ENCODE data around the gene MRPS6. TPM values are rescaled to one million over a fixed set of nuclear protein-coding genes. Genes with fewer than 3 reads are reported as not detected.

MRPS6 gene
- total RNA-seq, 2 experiments from 2014 or later: 102 to 117 TPM

GRCh38 chr21:34082769-34083168 is 9.4 kb downstream of the MRPS6 start:
- Mint-ChIP-seq H3K4me3 (no peak overlapping the region), H3K27ac (peak overlapping the region; percentile 75), H3K9me3 (ENCODE audit: low read depth) (no peaks in the 10 kb centered on the region), H3K36me3 (ENCODE audit: low read depth) (peaks cover 64% of the 10 kb centered on the region), H3K27me3 (no peaks in the 10 kb centered on the region), H3K4me1 (peaks cover 63% of the 10 kb centered on the region)
- intact Hi-C loops (cut with DNase I, micrococcal nuclease): no loop called here
- DNase-seq (no peak), ATAC-seq (no peak)
- POLR2A ChIA-PET: interaction anchor here (0.8 kb wide), 1 partner anchor 8 kb away, joined by 3 read pairs; no protein-coding TSS in a partner anchor
- CTCF ChIA-PET: interaction anchor here (0.6 to 1.6 kb wide), 3 partner anchors 9 to 24 kb away, joined by 3 to 4 read pairs (median 3); partner anchors contain the start of genes MRPS6 and SLC5A3

GRCh38 chr21:34083357-34083756 is 10.0 kb downstream of the MRPS6 start:
- ATAC-seq (peak; percentile 43), DNase-seq (no peak)
- intact Hi-C loops (cut with DNase I, micrococcal nuclease): no loop called here
- peaks cover 57% of the 10 kb centered on the region for H3K4me1 Mint-ChIP-seq
- H3K27ac Mint-ChIP-seq: peak overlapping the region; percentile 75
- no peak overlapping the region for H3K4me3 Mint-ChIP-seq
- ChIA-PET CTCF (interaction anchor here (0.6 to 1.6 kb wide), 3 partner anchors 9 to 264 kb away, joined by 3 to 4 read pairs (median 4); partner anchors contain the start of genes MRPS6 and SLC5A3), POLR2A (interaction anchor here (0.8 kb wide), 1 partner anchor 8 kb away, joined by 3 read pairs; no protein-coding TSS in a partner anchor)
- H3K9me3 Mint-ChIP-seq (ENCODE audit: low read depth): no peaks in the 10 kb centered on the region
- peaks cover 58% of the 10 kb centered on the region for H3K36me3 Mint-ChIP-seq (ENCODE audit: low read depth)
- no peaks in the 10 kb centered on the region for H3K27me3 Mint-ChIP-seq

GRCh38 chr21:34085129-34085528 is 11.8 kb downstream of the MRPS6 start:
- ChIA-PET CTCF (interaction anchor here (0.8 to 1.6 kb wide), 3 partner anchors 15 to 262 kb away, joined by 3 to 4 read pairs (median 3); no protein-coding TSS in a partner anchor), POLR2A (interaction anchor here (0.7 kb wide), 1 partner anchor 46 kb away, joined by 3 read pairs; no protein-coding TSS in a partner anchor)
- peaks cover 50% of the 10 kb centered on the region for H3K36me3 Mint-ChIP-seq (ENCODE audit: low read depth)
- H3K4me3 Mint-ChIP-seq: no peak overlapping the region
- H3K9me3 Mint-ChIP-seq (ENCODE audit: low read depth): no peaks in the 10 kb centered on the region
- no peaks in the 10 kb centered on the region for H3K27me3 Mint-ChIP-seq
- H3K27ac Mint-ChIP-seq: peak overlapping the region; percentile 52
- intact Hi-C loops (cut with DNase I, micrococcal nuclease): no loop called here
- peaks cover 53% of the 10 kb centered on the region for H3K4me1 Mint-ChIP-seq
- peak; percentile 23 for ATAC-seq
- DNase-seq: no peak

DNA sequence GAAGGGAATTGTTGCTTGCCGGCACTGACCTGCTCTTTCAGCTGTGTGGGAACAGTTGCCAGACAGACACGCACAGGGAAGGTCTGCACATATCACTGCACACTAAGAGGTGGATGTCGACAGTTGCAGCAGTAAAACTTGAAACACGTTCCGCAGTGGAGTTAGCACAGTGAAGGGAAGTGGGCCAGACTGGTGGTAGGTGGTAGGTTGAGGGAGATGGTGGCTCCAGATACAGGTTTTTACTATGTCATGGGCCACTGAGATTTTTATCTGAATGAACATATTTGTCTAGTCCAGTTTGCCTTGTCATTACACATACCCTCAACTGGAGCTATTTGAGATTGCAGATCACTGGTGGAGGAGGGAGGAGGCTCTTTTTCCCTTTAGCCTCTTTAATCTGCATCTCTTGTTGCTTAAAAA is 13.5 kb downstream of the MRPS6 start:
- ChIA-PET CTCF (interaction anchor here (0.7 to 2.4 kb wide), 3 partner anchors 42 to 163 kb away, joined by 3 to 6 read pairs (median 4); no protein-coding TSS in a partner anchor), POLR2A (interaction anchor here (0.6 to 1.0 kb wide), 2 partner anchors 31 to 137 kb away, joined by 3 to 5 read pairs; no protein-coding TSS in a partner anchor)
- no peak overlapping the region for H3K4me3 Mint-ChIP-seq
- peak; percentile 9 for ATAC-seq
- H3K9me3 Mint-ChIP-seq (ENCODE audit: low read depth): no peaks in the 10 kb centered on the region
- H3K27ac Mint-ChIP-seq: no peak overlapping the region
- H3K4me1 Mint-ChIP-seq: peaks cover 51% of the 10 kb centered on the region
- intact Hi-C loops (cut with DNase I, micrococcal nuclease): no loop called here
- no peaks in the 10 kb centered on the region for H3K27me3 Mint-ChIP-seq
- H3K36me3 Mint-ChIP-seq (ENCODE audit: low read depth): peaks cover 43% of the 10 kb centered on the region
- DNase-seq: peak; percentile 17

- Mint-ChIP-seq H3K4me1 (peaks cover 45% of the 10 kb centered on the region), H3K4me3 (no peak overlapping the region), H3K9me3 (ENCODE audit: low read depth) (no peaks in the 10 kb centered on the region), H3K27me3 (no peaks in the 10 kb centered on the region), H3K36me3 (ENCODE audit: low read depth) (peaks cover 25% of the 10 kb centered on the region), H3K27ac (no peak overlapping the region)
- intact Hi-C loops (cut with DNase I, micrococcal nuclease): no loop called here
- DNase-seq (no peak), ATAC-seq (no peak)
- ChIA-PET POLR2A (no interaction called here), CTCF (interaction anchor here (0.6 to 0.9 kb wide), 2 partner anchors 12 to 495 kb away, joined by 3 read pairs; no protein-coding TSS in a partner anchor)
These were observed 15.4 kb downstream of the MRPS6 start for GRCh38 chr21:34088752-34089151.

DNA sequence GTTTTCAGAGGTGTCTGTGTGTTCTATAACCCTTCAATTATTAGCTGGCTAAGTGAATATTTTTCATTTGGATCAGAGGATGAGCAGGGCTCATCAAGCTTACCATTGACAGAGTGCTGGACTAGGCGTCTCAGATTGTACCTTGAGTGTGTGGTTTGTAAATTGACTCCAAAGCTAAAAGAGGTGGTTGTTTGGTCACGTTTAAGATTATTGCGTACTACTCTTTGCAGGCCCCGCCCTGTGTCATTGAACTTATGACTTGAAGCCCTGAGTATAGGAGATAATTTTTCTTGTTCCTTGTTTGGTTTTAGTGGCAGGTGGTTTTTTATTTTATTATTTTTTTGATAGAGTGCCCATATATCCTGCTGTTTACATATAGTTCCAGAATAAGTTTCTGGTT is 17.7 kb downstream of the MRPS6 start:
- Mint-ChIP-seq H3K27ac (peak overlapping the region; percentile 3), H3K27me3 (no peaks in the 10 kb centered on the region), H3K36me3 (ENCODE audit: low read depth) (peaks cover 37% of the 10 kb centered on the region), H3K9me3 (ENCODE audit: low read depth) (no peaks in the 10 kb centered on the region), H3K4me3 (no peak overlapping the region), H3K4me1 (peaks cover 46% of the 10 kb centered on the region)
- DNase-seq: no peak
- CTCF ChIA-PET: interaction anchor here (0.5 to 4.4 kb wide), 11 partner anchors 8 to 767 kb away, joined by 3 to 29 read pairs (median 8); partner anchors contain the start of genes MRPS6 and SLC5A3
- intact Hi-C loops (cut with DNase I, micrococcal nuclease): loop anchor here in 1 of 2 experiments (5.0 kb wide), 1 partner anchor 44 kb away; no protein-coding TSS in a partner anchor
- no peak for ATAC-seq
- POLR2A ChIA-PET: no interaction called here

DNA sequence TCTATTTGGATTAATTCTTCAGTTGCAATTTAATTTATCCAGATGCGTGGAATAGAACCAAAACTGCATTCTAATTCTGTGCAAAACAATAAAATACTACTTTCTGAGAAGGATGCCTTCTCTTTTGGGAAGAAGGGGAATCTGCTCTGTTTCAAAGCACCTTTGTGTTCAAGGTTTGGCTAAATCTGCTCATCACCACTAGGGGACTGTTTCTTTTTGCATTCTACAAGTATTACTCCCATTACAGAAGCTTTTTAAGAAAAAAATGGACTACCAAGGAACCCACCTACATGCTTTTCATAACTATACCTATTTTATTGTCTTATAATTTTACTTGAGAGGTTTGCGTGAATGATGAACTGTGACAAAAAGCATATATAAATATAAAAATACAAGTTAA is 18.2 kb downstream of the MRPS6 start:
- ChIA-PET POLR2A (no interaction called here), CTCF (interaction anchor here (0.7 to 4.4 kb wide), 11 partner anchors 10 to 256 kb away, joined by 3 to 29 read pairs (median 7); partner anchors contain the start of genes MRPS6 and SLC5A3)
- H3K4me1 Mint-ChIP-seq: peaks cover 48% of the 10 kb centered on the region
- H3K4me3 Mint-ChIP-seq: no peak overlapping the region
- no peak for DNase-seq
- no peak overlapping the region for H3K27ac Mint-ChIP-seq
- H3K9me3 Mint-ChIP-seq (ENCODE audit: low read depth): no peaks in the 10 kb centered on the region
- no peaks in the 10 kb centered on the region for H3K27me3 Mint-ChIP-seq
- ATAC-seq: no peak
- peaks cover 42% of the 10 kb centered on the region for H3K36me3 Mint-ChIP-seq (ENCODE audit: low read depth)
- intact Hi-C loops (cut with DNase I, micrococcal nuclease): loop anchor here in 1 of 2 experiments (5.0 kb wide), 1 partner anchor 44 kb away; no protein-coding TSS in a partner anchor

GRCh38 chr21:34092262-34092921 is 19.0 kb downstream of the MRPS6 start:
- DNase-seq (no peak), ATAC-seq (peak; percentile 53)
- Mint-ChIP-seq H3K27ac (peak overlapping the region; percentile 17), H3K36me3 (ENCODE audit: low read depth) (peaks cover 49% of the 10 kb centered on the region), H3K4me3 (no peak overlapping the region), H3K4me1 (peaks cover 55% of the 10 kb centered on the region), H3K9me3 (ENCODE audit: low read depth) (no peaks in the 10 kb centered on the region), H3K27me3 (no peaks in the 10 kb centered on the region)
- intact Hi-C loops (cut with DNase I, micrococcal nuclease): loop anchor here in 1 of 2 experiments (5.0 kb wide), 1 partner anchor 45 kb away; no protein-coding TSS in a partner anchor
- ChIA-PET POLR2A (interaction anchor here (0.6 to 0.9 kb wide), 3 partner anchors 16 to 40 kb away, joined by 3 to 7 read pairs (median 3); no protein-coding TSS in a partner anchor), CTCF (interaction anchor here (0.7 to 4.4 kb wide), 14 partner anchors 9 to 448 kb away, joined by 3 to 29 read pairs (median 4); partner anchors contain the start of genes MRPS6 and SLC5A3)

- ATAC-seq (no peak), DNase-seq (no peak)
- ChIA-PET CTCF (interaction anchor here (0.6 to 4.4 kb wide), 10 partner anchors 9 to 448 kb away, joined by 3 to 29 read pairs (median 4); partner anchors contain the start of genes MRPS6 and SLC5A3), POLR2A (interaction anchor here (0.6 to 0.9 kb wide), 2 partner anchors 17 to 22 kb away, joined by 3 to 7 read pairs; no protein-coding TSS in a partner anchor)
- Mint-ChIP-seq H3K27me3 (no peaks in the 10 kb centered on the region), H3K4me3 (no peak overlapping the region), H3K9me3 (ENCODE audit: low read depth) (no peaks in the 10 kb centered on the region), H3K27ac (no peak overlapping the region), H3K36me3 (ENCODE audit: low read depth) (peaks cover 56% of the 10 kb centered on the region), H3K4me1 (peaks cover 60% of the 10 kb centered on the region)
- intact Hi-C loops (cut with DNase I, micrococcal nuclease): loop anchor here in 1 of 2 experiments (5.0 kb wide), 1 partner anchor 46 kb away; no protein-coding TSS in a partner anchor
These were observed 19.7 kb downstream of the MRPS6 start for GRCh38 chr21:34093083-34093482.

- H3K4me3 Mint-ChIP-seq: no peak overlapping the region
- peaks cover 68% of the 10 kb centered on the region for H3K4me1 Mint-ChIP-seq
- POLR2A ChIA-PET: no interaction called here
- H3K36me3 Mint-ChIP-seq (ENCODE audit: low read depth): peaks cover 67% of the 10 kb centered on the region
- ATAC-seq: no peak
- no peak overlapping the region for H3K27ac Mint-ChIP-seq
- intact Hi-C loops (cut with DNase I, micrococcal nuclease): loop anchor here in 1 of 2 experiments (5.0 kb wide), 1 partner anchor 48 kb away; no protein-coding TSS in a partner anchor
- H3K27me3 Mint-ChIP-seq: no peaks in the 10 kb centered on the region
- no peak for DNase-seq
- no peaks in the 10 kb centered on the region for H3K9me3 Mint-ChIP-seq (ENCODE audit: low read depth)
- CTCF ChIA-PET: interaction anchor here (0.7 to 1.7 kb wide), 2 partner anchors 10 to 35 kb away, joined by 3 to 8 read pairs; no protein-coding TSS in a partner anchor
These were observed 21.6 kb downstream of the MRPS6 start for GRCh38 chr21:34094949-34095348.

GRCh38 chr21:34097442-34097841 is 24.1 kb downstream of the MRPS6 start:
- Mint-ChIP-seq H3K9me3 (ENCODE audit: low read depth) (no peaks in the 10 kb centered on the region), H3K27ac (no peak overlapping the region), H3K27me3 (no peaks in the 10 kb centered on the region), H3K36me3 (ENCODE audit: low read depth) (peaks cover 78% of the 10 kb centered on the region), H3K4me1 (peaks cover 73% of the 10 kb centered on the region), H3K4me3 (no peak overlapping the region)
- CTCF ChIA-PET: no interaction called here
- DNase-seq (no peak), ATAC-seq (no peak)
- POLR2A ChIA-PET: no interaction called here
- intact Hi-C loops (cut with DNase I, micrococcal nuclease): no loop called here
